ENCODE data around the gene ACOT4.
"Not testable (repeated sequence)": the region's sequence is repeated elsewhere in the genome, so short reads cannot be mapped to it uniquely, and the experiment has no call there.

ACOT4 gene, protein sequence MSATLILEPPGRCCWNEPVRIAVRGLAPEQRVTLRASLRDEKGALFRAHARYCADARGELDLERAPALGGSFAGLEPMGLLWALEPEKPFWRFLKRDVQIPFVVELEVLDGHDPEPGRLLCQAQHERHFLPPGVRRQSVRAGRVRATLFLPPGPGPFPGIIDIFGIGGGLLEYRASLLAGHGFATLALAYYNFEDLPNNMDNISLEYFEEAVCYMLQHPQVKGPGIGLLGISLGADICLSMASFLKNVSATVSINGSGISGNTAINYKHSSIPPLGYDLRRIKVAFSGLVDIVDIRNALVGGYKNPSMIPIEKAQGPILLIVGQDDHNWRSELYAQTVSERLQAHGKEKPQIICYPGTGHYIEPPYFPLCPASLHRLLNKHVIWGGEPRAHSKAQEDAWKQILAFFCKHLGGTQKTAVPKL

DNA sequence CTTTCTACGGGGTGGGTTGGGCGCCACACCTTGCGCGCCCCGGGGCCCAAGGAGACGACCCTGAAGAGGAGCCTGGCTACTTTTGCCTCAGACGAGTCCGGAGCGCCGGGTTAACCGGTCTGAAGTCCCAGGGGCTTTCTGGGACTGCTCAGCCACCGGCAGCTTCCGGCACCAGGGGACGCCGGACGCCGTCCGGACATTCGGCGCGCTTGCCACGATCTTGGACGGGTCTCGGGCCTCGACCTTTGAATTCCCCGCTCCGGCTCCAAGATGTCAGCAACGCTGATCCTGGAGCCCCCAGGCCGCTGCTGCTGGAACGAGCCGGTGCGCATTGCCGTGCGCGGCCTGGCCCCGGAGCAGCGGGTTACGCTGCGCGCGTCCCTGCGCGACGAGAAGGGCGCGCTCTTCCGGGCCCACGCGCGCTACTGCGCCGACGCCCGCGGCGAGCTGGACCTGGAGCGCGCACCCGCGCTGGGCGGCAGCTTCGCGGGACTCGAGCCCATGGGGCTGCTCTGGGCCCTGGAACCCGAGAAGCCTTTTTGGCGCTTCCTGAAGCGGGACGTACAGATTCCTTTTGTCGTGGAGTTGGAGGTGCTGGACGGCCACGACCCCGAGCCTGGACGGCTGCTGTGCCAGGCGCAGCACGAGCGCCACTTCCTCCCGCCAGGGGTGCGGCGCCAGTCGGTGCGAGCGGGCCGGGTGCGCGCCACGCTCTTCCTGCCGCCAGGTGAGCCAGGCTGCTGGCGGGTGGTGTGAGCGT is at the start of gene ACOT4:
ACOT4 (plus strand) TSS at position 184 of the 760 bp plus-strand sequence; CDS start at position 271, 87 bp downstream.
- no peak for DNase-seq (ENCODE audit: low read depth, low spot score)

DNA sequence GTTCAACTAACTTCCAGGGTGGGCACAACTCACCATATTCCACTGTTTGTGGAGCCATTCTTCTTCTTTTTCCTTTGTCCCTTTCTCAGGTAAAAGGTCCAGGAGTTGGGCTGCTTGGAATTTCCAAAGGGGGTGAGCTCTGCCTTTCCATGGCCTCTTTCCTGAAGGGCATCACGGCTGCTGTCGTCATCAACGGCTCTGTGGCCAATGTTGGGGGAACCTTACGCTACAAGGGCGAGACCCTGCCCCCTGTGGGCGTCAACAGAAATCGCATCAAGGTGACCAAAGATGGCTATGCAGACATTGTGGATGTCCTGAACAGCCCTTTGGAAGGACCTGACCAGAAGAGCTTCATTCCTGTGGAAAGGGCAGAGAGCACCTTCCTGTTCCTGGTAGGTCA is 48.7 kb upstream of the ACOT4 start:
- not testable (repeated sequence) for DNase-seq (ENCODE audit: low read depth, low spot score)

DNA sequence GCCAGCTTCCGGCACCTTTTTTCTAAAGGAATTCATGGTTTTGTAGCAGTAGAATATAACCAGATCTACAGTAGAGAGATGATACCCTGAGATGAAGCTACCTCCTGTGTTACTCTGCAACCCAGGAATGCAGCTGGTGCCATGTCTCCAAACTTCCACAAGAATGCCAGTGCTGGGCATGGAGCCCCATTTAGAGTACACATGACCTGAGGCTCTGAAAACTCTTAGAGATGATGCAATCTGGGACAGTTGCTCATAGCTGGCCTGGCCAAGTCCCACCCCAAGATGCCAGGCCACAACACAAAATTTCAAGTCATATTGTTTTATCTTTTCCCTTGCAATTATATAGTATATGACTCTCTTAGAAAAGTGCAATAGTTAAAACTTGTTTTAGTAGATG is 46.3 kb upstream of the ACOT4 start:
- DNase-seq (ENCODE audit: low read depth, low spot score): not testable (repeated sequence)

DNA sequence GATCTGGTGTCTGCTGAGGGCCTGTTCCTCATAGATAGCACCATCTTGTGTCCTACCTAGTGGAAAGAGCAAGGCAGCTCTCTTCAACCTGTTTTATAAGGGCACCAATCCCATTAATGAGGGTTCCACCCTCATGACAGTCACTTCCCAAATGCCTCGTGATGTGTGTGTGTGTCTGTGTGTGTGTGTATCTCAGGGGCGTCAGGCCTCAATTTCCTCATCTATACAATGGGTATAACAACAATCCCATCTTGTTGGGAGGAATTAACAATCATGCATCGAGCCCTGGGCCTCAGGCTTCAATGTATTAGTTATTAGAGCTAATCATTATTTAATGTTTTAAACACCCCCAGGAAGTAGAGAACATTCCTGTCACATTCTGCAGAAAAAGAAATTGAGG is 42.6 kb upstream of the ACOT4 start:
- not testable (repeated sequence) for DNase-seq (ENCODE audit: low read depth, low spot score)

DNA sequence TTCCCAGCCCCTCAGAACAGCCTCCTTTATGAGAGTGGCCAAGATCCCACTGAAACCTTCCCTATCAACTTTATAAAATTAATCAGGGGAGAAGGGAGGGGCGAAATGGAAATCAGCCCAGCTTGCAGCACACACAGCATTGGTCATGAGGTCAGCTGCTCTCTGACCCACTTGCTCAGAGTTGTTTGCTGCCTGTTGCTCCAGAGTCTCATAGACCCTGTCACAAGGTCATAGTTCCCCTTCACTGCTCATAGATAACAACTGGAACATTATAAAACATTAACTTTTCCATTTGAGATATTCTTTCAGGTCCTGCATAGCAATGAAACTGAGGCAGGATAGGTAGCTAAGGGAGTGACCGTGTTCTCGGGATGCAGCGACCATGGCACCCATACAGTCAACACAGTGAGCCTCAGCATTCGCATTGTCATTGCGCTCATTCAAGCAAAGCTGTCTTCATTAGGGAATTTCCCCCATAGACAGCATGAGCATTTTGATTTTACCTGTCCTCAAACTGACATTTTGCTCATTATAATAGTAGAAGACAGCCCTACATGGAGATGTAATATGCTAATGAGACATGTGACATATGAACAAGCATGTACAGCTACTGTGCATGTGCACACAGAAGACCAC is 41.7 kb upstream of the ACOT4 start:
- DNase-seq (ENCODE audit: low read depth, low spot score): not testable (repeated sequence)

DNA sequence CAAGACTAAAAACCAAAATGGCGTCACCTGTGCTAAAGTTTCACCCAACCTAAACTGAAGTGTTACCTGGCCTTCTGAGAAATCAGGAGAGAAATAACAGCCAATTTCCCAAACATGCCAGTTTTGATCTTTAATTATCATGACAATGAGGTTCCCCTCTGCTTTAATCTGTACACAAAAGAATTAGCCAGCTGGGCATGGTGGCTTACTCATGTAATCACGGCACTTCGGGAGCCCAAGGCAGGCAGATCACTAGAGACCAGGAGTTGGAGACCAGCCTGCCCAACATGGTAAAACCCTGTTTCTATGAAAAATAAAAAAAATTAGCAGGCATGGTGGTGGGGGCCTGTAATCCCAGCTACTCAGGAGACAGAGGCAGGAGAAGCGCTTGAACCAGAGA is 37.8 kb upstream of the ACOT4 start:
- DNase-seq (ENCODE audit: low read depth, low spot score): no peak

DNA sequence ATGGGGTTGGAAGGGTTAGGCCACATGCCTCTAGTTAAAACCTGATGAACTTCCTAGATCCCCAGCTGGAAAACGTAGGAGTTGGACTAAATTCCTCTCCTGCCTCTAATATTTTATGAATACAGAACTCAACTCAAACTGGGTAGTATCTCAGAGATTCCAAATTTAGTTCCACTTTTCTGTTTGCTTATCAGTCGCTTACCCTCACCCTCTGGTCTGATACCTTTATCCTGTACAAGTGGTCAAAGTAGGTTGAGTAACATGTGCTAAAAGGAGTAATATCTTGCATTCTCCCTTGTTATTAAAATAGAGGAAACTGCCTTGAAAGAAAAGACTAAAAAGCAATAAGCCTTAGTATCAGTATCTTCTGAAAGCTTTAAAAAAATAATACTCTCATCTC is 34.5 kb upstream of the ACOT4 start:
- not testable (repeated sequence) for DNase-seq (ENCODE audit: low read depth, low spot score)

DNA sequence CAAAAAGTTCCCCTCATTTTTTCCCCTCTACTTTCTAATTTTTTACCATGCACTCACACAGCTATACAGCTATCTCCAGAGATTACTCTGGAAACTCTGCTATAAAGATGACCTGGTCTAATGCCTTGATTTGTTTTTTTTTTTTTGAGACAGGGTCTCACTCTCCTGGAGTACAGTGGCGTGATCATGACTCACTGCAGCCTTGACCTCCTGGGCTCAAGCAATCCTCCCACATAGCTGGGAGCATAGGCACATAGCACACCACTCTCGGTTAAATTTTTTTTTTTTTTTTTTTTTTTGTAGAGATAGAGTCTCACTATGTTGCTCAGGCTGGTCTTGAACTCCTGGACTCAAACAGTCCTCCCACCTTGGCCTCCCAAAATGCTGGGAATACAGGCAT is 33.4 kb upstream of the ACOT4 start:
- DNase-seq (ENCODE audit: low read depth, low spot score): not testable (repeated sequence)

DNA sequence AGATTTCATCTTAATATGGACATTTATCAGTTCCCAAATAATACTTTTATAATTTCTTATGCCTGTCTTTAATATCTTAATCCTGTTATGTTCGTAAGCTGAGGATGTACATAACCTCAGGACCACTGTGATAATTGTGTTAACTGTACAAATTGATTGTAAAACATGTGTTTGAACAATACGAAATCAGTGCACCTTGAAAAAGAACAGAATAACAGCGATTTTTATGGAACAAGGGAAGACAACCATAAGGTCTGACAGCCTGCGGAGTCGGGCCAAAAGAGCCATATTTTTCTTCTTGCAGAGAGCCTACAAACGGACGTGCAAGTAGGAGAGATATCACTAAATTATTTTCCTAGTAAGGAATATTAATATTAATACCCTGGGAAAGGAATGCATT is 29.4 kb upstream of the ACOT4 start:
- not testable (repeated sequence) for DNase-seq (ENCODE audit: low read depth, low spot score)

DNA sequence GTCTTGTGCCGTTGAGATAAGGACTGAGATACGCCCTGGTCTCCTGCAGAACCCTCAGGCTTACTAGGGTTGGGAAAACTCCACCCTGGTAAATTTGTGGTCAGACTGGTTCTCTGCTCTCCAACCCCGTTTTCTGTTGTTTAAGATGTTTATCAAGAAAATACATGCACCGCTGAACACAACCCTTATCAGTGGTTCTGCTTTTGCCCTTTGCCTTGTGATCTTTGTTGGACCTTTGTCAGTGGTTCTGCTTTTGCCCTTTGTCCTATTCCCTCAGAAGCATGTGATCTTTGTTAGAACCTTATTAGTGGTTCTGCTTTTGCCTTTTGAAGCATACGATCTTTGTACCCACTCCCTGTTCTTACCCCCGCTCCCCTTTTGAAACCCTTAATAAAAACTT is 29.0 kb upstream of the ACOT4 start:
- DNase-seq (ENCODE audit: low read depth, low spot score): not testable (repeated sequence)

DNA sequence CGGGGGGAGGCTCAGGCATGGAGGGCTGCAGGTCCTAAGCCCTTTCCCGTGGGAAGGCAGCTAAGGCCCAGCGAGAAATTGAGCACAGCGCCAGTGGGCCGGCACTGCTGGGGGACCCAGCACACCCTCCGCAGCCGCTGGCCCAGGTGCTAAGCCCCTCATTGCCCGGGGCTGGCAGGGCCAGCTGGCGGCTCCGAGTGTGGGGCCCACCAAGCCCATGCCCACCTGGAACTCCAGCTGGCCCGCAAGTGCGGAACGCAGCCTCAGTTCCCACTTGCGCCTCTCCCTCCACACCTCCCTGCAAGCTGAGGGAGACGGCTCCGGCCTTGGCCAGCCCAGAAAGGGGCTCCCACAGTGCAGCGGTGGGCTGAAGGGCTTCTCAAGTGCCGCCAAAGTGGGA is 25.2 kb upstream of the ACOT4 start:
- DNase-seq (ENCODE audit: low read depth, low spot score): not testable (repeated sequence)

DNA sequence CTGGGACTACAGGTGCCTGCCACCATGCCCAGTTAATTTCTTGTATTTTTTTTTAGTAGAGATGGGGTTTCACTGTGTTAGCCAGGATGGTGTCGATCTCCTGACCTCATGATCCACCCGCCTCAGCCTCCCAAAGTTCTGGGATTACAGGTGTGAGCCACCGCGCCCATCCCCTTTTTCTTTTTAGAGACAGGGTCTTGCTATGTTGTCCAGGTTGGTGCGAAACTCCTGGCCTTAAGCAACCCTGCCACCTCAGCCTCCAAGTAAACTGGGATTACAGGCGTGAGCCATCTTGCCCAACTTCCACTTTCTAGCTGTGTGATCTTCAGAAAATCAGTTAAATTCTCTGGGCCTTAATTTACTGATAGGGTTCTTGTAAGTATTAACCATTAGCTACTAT is 24.7 kb upstream of the ACOT4 start:
- DNase-seq (ENCODE audit: low read depth, low spot score): not testable (repeated sequence)

DNA sequence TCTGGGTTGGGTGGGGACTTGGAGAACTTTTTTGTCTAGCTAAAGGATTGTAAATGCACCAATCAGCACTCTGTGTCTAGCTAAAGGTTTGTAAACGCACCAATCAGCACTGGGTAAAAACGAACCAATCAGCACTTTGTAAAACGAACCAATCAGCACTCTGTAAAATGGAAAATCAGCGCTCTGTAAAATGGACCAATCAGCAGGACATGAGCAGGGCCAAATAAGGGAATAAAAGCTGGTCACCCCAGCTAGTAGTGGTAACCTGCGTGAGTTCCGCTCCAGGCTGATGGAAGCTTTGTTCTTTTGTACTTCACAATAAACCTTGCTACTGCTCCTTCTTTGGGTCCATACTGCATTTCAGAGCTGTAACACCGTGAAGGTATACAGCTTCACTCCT is 24.3 kb upstream of the ACOT4 start:
- no peak for DNase-seq (ENCODE audit: low read depth, low spot score)

DNA sequence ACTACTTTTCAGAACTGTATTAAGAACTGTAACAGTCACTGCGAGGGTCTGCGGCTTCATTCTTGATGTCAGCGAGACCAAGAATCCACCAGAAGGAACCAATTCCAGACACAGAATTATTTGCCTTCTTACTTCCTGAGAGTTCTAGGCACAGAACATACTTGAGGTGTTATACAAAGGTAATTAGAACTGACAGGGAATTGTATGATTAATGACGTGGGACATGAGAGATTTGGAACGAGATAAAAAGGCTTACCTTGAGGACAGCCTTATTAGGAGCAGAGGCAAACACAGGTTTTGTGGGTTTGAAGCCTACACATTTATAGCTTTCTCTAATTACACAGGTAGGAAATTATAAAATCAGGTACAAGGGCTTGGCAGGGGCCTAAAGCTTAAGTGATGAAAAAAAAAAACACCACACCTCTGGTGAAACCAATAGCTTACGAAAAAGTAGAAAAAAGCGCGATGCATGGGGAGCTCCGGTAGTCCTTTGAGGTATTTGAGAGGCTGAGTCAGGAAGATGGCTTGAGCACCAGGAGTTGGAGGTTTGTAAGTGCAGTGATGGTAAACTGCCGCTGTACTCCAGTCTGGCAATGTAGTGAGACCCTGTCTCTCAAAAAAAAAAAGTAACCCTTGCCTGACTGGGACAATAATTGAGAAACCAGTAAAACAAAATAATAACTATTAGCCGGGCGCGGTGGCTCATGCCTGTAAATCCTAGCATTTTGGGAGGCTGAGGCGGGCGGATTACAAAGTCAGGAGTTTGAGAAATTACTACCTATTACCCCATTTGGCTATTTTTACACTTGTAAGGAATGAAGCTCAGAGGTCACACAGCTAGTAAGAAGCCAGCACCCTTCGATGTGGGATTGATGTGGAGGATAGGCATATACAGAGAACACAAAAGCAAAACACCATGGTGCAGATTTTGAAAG is 23.5 kb upstream of the ACOT4 start:
- no peak for DNase-seq (ENCODE audit: low read depth, low spot score)

DNA sequence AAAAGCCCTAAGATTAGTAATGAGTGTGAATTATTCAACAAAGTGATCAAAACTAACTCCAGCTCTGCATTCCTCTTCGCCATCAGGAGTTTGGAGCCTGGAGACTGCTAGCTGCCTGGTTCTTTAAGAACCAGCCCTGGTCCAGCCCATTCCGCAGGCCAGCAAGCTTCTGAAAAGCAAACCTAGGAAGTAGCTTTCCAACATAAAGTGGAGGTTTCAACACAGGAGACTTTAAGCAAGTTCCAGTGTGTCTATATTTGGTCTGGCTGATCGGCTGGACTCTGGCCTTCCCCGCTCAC is 22.8 kb upstream of the ACOT4 start:
- not testable (repeated sequence) for DNase-seq (ENCODE audit: low read depth, low spot score)

DNA sequence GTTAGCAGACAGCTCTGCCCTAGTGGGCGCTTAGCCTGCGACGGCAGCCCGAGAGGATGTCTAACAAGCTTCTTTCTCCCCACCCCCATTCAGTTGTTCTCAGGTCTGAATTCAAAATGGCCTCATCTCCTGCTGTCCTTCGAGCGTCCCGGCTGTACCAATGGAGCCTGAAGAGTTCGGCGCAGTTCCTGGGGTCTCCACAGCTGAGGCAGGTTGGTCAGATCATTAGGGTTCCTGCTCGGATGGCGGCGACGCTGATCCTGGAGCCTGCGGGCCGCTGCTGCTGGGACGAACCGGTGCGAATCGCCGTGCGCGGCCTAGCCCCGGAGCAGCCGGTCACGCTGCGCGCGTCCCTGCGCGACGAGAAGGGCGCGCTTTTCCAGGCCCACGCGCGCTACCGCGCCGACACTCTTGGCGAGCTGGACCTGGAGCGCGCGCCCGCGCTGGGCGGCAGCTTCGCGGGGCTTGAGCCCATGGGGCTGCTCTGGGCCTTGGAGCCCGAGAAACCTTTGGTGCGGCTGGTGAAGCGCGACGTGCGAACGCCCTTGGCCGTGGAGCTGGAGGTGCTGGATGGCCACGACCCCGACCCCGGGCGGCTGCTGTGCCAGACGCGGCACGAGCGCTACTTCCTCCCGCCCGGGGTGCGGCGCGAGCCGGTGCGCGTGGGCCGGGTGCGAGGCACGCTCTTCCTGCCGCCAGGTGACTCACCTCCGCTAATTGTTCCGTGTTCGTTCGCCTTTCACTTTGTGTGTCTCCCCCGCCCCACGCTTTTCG is 22.3 kb upstream of the ACOT4 start, which contains the start of gene ACOT2:
ACOT2 (plus strand) TSS at position 29 of the 774 bp plus-strand sequence; CDS start at position 57, 28 bp downstream.
- DNase-seq (ENCODE audit: low read depth, low spot score): peak; percentile 70

DNA sequence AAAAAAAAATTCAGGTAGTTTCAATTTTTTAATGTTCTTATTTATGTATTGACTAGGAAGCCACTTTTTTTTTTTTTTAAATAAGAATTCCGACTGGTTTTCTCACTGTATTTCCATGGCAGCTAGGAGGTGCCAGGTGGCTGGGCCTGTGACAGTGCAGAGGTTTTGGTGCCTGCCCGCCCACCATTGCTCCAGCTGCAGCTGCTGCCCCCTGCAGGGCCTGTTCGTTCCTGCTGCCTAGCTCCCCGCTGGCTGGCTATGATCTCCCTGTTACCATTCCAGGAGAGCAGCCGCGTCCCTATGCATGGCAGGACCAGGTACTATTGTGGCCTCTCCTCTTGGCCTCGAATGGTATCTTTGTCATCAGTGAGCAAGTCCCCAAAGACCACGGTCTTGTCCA is 20.8 kb upstream of the ACOT4 start:
- not testable (repeated sequence) for DNase-seq (ENCODE audit: low read depth, low spot score)

DNA sequence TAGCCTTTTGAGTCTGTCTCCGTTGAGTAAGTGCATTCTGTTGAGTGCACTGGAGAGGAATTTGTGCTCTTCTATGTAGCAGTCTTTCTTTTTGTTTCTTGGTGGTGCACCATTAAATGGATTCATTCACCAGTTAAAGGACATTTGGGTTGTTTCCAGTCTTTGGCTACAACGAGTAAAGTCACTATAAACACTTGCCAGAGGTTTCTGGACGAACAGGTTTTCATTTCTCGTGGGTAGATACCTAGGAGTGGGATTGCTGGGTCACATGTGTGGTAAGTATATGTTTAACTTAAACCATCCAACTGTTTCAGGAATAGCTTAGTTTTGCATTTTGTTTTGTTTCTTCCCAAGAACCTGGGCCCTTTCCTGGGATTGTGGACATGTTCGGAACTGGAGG is 18.6 kb upstream of the ACOT4 start:
- DNase-seq (ENCODE audit: low read depth, low spot score): not testable (repeated sequence)

DNA sequence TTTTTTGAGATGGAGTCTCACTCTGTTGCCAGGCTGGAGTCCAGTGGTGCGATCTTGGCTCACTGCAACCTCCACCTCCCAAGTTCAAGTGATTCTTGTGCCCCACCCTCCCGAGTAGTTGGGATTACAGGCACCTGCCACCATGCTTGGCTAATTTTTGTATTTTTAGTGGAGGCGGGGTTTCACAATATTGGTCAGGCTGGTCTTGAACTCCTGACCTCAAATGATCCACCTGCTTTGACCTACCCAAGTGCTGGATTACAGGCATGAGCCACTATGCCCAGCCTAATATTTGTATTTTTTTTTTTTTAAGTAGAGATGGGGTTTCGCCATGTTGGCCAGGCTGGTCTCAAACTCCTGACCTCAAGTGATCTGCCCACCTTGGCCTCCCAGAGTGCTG is 17.9 kb upstream of the ACOT4 start:
- DNase-seq (ENCODE audit: low read depth, low spot score): not testable (repeated sequence)

DNA sequence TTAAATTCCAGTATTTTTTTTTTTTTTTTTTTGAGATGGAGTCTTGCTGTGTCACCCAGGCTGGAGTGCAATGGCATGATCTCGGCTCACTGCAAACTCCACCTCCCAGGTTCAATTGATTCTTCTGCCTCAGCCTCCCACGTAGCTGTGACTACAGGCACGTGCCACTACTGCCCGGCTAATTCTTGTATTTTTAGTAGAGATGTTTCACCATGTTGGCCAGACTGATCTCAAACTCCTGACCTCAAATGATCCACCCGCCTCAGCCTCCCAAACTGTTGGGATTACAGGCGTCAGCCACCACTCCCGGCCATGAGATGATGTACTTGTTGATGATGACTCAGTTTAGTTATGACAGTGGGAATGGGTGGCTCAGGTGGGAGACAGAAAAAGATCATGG is 17.4 kb upstream of the ACOT4 start:
- DNase-seq (ENCODE audit: low read depth, low spot score): not testable (repeated sequence)
